H7 (cell line): ENCODE results near the gene INHBB. TPM values are rescaled to one million over a fixed set of nuclear protein-coding genes. Genes with fewer than 3 reads are reported as not detected.
"Not testable (repeated sequence)": the region's sequence is repeated elsewhere in the genome, so short reads cannot be mapped to it uniquely, and the experiment has no call there.

Experiments
- DNase-seq: peaks from one replicate; pipeline ENCODE4 v3.0.0; 2012
- H3K27me3 ChIP-seq: 2 replicates; pipeline ENCODE4 v1.6.0; 2011; ENCODE audit warnings: mild to moderate bottlenecking, low read length; ENCODE audit not compliant: control insufficient read depth, insufficient read depth
- H3K36me3 ChIP-seq: replicated peaks from 2 replicates; pipeline ENCODE4 v1.5.1; 2011; ENCODE audit warnings: low read length; ENCODE audit not compliant: control insufficient read depth, insufficient read depth
- H3K4me3 ChIP-seq: 2 replicates; pipeline ENCODE4 v1.5.1; 2011; ENCODE audit warnings: low read depth, mild to moderate bottlenecking, control low read depth, low read length, moderate library complexity; ENCODE audit not compliant: insufficient read depth
- total RNA-seq: library from RNA; depleted of rRNA; stranded (reverse); fragments of >200 nt; shearing (Covaris generic); gene quantifications from 2 replicates; pipeline ENCODE4 v1.2.3, GENCODE V29; 2014; rRNA removed

Gene INHBB
- total RNA-seq, result 0.07 and 0.11 TPM in 2 replicates

DNA sequence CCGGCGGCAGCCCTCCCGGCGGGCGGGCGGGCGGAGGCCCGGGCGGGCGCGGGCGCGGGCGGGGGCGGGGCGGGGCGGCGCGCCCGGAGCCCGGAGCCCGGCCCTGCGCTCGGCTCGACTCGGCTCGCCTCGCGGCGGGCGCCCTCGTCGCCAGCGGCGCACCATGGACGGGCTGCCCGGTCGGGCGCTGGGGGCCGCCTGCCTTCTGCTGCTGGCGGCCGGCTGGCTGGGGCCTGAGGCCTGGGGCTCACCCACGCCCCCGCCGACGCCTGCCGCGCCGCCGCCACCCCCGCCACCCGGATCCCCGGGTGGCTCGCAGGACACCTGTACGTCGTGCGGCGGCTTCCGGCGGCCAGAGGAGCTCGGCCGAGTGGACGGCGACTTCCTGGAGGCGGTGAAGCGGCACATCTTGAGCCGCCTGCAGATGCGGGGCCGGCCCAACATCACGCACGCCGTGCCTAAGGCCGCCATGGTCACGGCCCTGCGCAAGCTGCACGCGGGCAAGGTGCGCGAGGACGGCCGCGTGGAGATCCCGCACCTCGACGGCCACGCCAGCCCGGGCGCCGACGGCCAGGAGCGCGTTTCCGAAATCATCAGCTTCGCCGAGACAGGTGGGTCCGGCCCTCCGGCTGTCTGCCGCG lies at the start of gene INHBB:
TSS of gene INHBB (plus strand) at position 111 of the 641 bp plus-strand sequence. CDS start at position 164, 53 bp downstream.
- peak; percentile 88 for DNase-seq
- no peaks in the 10 kb centered on the region for H3K36me3 ChIP-seq
- H3K27me3 ChIP-seq, result peaks cover 79% of the 10 kb centered on the region
- peak within 1 kb of the TSS; percentile 33 for H3K4me3 ChIP-seq

DNA sequence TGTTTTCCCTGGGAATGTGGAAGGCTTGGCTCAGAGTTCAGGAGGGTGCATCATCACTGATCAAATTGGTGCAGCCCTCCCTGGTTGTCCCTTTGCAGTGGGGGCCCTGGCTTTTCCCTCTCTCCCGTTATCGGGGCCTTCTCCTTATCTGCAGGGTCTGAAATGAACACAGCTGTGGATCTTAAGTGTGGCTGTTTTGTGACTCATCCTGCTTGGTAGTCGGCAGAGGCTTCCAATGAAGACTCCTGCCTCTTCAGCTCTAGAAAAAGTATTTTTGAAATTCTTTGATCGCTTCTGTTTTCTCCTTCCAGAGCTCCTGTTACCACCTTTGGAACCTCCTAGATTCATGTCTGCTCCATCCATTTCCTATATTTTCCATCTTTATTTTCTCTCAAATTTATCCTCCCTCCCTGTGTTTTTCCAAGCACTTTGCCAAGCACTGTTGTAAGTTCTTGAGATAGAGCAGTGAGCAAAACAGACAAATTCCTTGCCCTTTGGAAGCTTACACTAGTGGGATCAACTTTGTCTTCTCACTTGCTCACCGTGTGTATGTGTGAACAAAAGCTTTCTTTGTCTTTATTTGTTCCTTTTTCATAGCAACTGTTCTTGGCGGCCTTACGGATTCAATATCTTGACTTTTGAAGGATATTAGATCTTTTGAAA lies 47.6 kb upstream of the INHBB start:
- Histone ChIP-seq H3K27me3 (no peaks in the 10 kb centered on the region), H3K36me3 (no peaks in the 10 kb centered on the region), H3K4me3 (no peak overlapping the region)
- no peak for DNase-seq

- Histone ChIP-seq H3K27me3 (no peaks in the 10 kb centered on the region), H3K36me3 (no peaks in the 10 kb centered on the region), H3K4me3 (no peak overlapping the region)
- no peak for DNase-seq
Measured at GRCh38 chr2:120299004-120299403, 46.9 kb upstream of the INHBB start.

DNA sequence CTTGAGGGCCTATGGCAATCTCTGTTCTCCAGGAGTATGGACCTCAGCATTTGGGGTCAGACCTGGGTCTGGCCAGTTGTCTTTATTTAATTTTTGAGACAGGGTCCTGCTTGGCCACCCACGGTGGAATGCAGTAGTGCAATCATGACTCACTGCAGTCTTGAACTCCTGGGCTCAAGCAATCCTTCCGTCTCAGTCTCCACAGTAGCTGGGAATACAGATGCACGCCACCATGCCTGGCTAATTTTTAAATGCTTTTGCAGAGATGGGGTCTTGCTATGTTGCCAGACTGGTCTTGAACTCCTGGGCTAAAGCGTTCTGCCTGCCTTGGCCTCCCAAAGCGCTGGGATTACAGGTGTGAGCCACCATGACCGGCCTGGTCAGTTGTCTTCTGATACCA lies 46.4 kb upstream of the INHBB start:
- no peak overlapping the region for H3K4me3 ChIP-seq
- H3K36me3 ChIP-seq, result no peaks in the 10 kb centered on the region
- no peaks in the 10 kb centered on the region for H3K27me3 ChIP-seq
- no peak for DNase-seq

DNA sequence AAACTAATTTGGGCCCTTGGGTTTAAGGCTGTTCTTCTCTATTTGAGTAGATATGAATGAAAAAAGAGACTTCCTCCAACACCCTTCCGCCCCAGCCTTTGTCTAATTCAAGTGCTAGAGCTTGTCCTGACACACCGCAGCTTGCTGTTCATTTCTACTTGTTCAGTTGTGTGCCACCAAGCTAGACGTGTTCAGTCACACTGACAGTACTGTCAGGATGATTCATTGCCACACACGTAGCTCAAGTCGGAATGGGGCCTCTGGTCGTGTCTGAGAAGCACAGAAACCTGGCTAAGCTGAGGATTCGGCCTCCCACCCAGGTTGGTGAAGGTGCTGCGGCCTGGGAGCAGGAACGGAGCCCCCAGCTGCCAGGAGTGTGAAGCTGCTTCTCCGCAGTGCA lies 45.6 kb upstream of the INHBB start:
- no peak for DNase-seq
- H3K4me3 ChIP-seq, result no peak overlapping the region

DNA sequence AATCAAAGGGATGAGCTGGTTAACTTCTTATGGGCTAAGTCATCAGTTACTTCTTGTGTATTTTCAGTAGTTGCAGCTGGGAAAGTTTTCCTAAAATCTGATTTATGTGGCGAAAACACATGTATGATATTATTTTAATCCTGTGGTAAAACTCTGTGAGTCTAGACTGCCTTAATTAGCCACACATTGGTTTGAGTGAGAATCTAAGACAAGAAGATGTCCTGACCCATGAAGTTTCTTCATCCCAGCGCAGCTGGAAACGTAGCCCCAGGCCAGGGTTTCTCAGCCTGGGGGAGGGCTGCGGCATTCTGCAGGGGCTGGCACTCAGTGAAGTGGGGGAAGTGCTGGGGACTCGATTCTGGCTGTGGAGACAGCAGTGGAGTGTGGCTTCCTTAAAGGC lies 44.7 kb upstream of the INHBB start:
- Histone ChIP-seq H3K36me3 (no peaks in the 10 kb centered on the region), H3K4me3 (no peak overlapping the region), H3K27me3 (no peaks in the 10 kb centered on the region)
- DNase-seq, result no peak

More for the DNA sequence above, 45.6 kb upstream of the INHBB start:
- Histone ChIP-seq H3K36me3 (no peaks in the 10 kb centered on the region), H3K27me3 (no peaks in the 10 kb centered on the region)

DNA sequence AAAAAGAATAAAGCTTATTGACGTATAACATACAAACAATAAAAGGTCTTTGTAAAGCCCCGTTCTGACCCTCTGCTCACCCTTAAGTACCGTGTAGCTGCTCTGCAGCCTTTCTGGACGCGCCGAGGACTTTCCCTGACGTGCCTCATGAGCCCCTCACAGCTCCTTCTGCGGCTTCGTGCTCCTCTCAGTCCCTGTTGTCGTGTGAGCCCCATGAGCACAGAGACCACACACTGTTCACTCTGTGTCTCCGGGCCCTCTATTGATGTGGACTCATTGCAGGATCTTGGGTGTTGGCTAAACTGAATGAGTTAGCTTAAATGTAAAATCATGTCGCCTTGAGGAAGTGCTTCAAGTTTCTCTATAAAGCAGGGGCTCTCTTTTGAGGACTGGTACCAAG lies 43.6 kb upstream of the INHBB start:
- H3K4me3 ChIP-seq, result no peak overlapping the region
- no peaks in the 10 kb centered on the region for H3K36me3 ChIP-seq
- DNase-seq, result no peak
- H3K27me3 ChIP-seq, result no peaks in the 10 kb centered on the region

DNA sequence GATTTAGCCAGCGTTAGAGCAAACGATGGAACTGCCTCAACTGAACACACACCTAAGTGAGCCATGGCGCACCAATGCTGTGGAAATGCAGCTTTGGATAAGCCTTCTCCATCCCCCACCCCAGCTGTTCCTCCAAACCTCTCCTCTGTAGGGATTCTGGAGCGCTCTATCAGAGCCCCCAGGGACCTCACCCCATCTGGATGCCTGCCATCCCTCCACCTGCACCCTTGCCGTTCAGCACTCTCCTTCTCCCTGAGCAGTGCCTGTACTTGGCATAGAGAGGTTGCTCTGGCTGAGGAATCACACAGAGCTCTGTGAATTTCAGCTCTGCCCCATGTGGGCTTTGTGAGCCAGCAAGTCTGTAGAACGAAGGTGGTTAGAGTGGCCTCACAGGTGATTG lies 42.8 kb upstream of the INHBB start:
- Histone ChIP-seq H3K27me3 (no peaks in the 10 kb centered on the region), H3K36me3 (no peaks in the 10 kb centered on the region), H3K4me3 (no peak overlapping the region)
- DNase-seq, result no peak

- DNase-seq, result peak; percentile 70
- Histone ChIP-seq H3K36me3 (no peaks in the 10 kb centered on the region), H3K27me3 (no peaks in the 10 kb centered on the region; the same call in 1 of the 2 replicates), H3K4me3 (no peak overlapping the region)
Measured at GRCh38 chr2:120305296-120305695, 40.6 kb upstream of the INHBB start.

DNA sequence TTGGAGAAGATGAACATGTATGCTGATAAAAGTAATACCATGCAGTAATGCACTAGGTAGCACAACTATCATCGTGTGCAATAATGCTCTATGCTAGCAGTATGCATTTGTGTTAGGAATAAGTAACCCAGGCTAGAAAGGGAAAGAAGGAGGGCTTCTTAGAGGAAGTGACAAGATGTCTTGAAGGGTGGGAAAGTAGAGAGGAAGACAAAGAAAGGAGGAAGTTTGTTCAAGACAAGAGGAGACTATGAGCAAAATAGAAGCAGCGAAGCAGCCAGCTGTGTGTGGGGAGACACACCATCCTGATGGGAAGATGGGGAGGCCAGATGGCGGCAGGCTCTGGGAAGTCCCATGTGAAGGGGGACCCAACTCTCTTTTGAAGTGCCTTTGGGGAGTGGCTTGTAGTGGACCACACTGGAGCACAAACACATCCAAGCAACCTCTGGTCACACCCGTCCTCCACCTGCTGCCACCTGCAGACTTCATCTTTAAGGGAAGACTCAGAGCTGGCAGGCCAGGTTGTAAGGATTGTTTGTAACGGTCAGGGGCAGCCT lies 39.9 kb upstream of the INHBB start:
- Histone ChIP-seq H3K36me3 (no peaks in the 10 kb centered on the region), H3K4me3 (no peak overlapping the region), H3K27me3 (no peaks in the 10 kb centered on the region; the same call in 1 of the 2 replicates)
- no peak for DNase-seq

DNA sequence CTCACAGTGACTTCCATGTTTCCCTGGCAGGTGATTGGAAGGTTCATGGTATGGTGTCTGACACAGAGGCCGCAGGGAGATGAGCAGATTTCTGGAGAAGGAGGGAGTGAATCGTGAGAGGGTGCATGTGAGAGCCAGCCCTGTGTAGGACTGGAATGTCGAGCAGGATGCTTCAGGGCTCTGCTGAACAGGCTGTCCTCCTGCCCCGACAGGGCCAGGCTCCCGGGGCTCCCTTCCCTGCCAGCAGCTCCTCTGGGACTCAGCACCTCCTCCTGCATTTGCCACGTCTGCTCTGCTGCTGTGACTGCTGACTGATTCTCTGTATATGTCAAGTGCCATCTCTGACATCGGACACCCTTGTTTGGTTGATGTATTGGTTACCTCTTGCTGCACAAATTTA lies 38.5 kb upstream of the INHBB start:
- no peak overlapping the region for H3K4me3 ChIP-seq
- H3K27me3 ChIP-seq, result peaks cover 2% of the 10 kb centered on the region; the same call in 1 of the 2 replicates
- H3K36me3 ChIP-seq, result no peaks in the 10 kb centered on the region
- no peak for DNase-seq

DNA sequence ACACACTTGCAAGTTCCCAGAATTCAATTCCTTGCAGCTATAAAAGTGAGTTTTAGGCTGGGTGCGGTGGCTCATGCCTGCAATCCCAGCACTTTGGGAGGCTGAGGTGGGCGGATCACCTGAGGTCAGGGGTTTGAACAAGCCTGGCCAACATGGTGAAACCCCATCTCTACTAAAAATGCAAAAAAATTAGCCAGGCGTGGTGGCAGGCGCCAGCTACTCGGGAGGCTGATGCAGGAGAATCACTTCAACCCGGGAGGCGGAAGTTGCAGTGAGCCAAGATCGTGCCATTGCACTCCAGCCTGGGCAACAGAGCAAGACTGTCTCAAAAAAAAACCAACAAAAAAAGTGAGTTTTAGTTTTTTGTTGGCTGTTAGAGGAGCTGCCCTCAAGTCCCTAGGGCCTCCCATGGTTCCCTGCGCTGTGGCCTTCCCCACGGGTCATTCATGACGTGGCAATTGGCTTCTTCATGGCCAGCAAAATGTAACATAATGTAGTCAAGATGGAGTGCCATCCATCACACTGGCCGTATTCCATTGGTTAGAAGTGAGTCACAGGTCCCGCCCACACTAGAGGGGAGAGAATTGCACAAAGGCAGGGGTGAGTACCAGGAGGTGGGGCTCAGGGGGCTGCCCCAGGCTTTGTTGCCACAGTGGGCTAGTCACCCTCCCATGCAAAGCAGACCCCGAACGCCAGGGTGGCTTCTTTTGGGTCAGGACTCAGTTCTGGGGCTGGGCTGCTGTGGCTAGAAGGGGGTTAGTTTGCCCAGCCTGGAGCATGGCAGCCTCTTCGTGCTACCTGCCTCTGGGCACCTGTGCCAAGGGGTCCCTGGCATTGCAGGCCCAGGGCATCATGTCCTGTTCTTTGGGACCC lies 37.7 kb upstream of the INHBB start:
- Histone ChIP-seq H3K27me3 (peaks cover 7% of the 10 kb centered on the region), H3K36me3 (no peaks in the 10 kb centered on the region), H3K4me3 (no peak overlapping the region)
- DNase-seq, result peak; percentile 62

GRCh38 chr2:120310136-120310535 lies 35.8 kb upstream of the INHBB start:
- Histone ChIP-seq H3K36me3 (no peaks in the 10 kb centered on the region), H3K27me3 (peaks cover 15% of the 10 kb centered on the region), H3K4me3 (no peak overlapping the region)
- DNase-seq, result peak; percentile 73

DNA sequence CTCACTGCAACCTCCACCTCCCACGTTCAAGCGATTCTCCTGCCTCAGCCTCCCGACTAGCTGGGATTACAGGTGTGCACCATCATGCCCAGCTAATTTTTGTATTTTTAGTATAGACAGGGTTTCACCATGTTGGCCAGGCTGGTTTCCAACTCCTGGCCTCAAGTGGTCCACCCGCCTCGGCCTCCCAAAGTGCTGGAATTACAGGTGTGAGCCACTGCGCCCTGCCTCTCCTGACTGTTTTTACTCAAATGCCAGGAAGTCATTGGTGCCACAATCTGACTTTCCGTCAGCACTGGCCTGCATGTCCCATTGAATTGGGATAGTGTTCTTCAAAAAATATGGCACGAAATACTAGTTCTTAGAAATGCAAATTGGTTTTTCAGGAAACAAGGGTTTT lies 35.1 kb upstream of the INHBB start:
- H3K36me3 ChIP-seq, H3K4me3 ChIP-seq, DNase-seq: not testable (repeated sequence)
- H3K27me3 ChIP-seq, result peaks cover 16% of the 10 kb centered on the region
